HG02642 (cell line): ENCODE measurements around the gene MID1.

Experiments
- ATAC-seq: cut with Tn5 transposase; IDR thresholded peaks from one replicate; pipeline ENCODE4 v1.9.1; 2021; ENCODE audit warnings: mild to moderate bottlenecking; ENCODE audit not compliant: unreplicated experiment, poor library complexity

Gene MID1

GRCh38 chrX:10620121-10620699 is at the start of gene MID1:
TSS of gene MID1 (minus strand) at chrX:10620585. CDS start at chrX:10567547, 53,038 bp downstream.
- ATAC-seq, result no peak

- no peak for ATAC-seq
Measured at GRCh38 chrX:10667143-10667542, 46.8 kb upstream of the MID1 start.

- ATAC-seq, result no peak
Measured at GRCh38 chrX:10666102-10666501, 45.7 kb upstream of the MID1 start.

- ATAC-seq, result no peak
Measured at GRCh38 chrX:10665681-10666080, 45.3 kb upstream of the MID1 start.

- ATAC-seq, result no peak
Measured at GRCh38 chrX:10660171-10660570, 39.8 kb upstream of the MID1 start.

GRCh38 chrX:10656214-10656613 is 35.8 kb upstream of the MID1 start:
- no peak for ATAC-seq

- ATAC-seq, result no peak
Measured at GRCh38 chrX:10654960-10655359, 34.6 kb upstream of the MID1 start.

GRCh38 chrX:10653302-10653701 is 32.9 kb upstream of the MID1 start:
- ATAC-seq, result no peak

GRCh38 chrX:10649265-10649664 is 28.9 kb upstream of the MID1 start:
- no peak for ATAC-seq

GRCh38 chrX:10648614-10649013 is 28.2 kb upstream of the MID1 start:
- ATAC-seq, result no peak

GRCh38 chrX:10636851-10637250 is 16.5 kb upstream of the MID1 start:
- ATAC-seq, result no peak

GRCh38 chrX:10636337-10636736 is 16.0 kb upstream of the MID1 start:
- ATAC-seq, result no peak

GRCh38 chrX:10634392-10635161 is 14.2 kb upstream of the MID1 start:
- ATAC-seq, result no peak

GRCh38 chrX:10633722-10634121 is 13.3 kb upstream of the MID1 start:
- ATAC-seq, result no peak

GRCh38 chrX:10631416-10632145 is 11.2 kb upstream of the MID1 start:
- ATAC-seq, result no peak

GRCh38 chrX:10630320-10630719 is 9.9 kb upstream of the MID1 start:
- no peak for ATAC-seq

GRCh38 chrX:10629905-10630304 is 9.5 kb upstream of the MID1 start:
- no peak for ATAC-seq

GRCh38 chrX:10628906-10629305 is 8.5 kb upstream of the MID1 start:
- no peak for ATAC-seq

GRCh38 chrX:10622197-10622596 is 1.8 kb upstream of the MID1 start:
- ATAC-seq, result no peak

- no peak for ATAC-seq
Measured at GRCh38 chrX:10619425-10620046, 849 bp downstream of the MID1 start.

- no peak for ATAC-seq
Measured at GRCh38 chrX:10618961-10619360, 1.4 kb downstream of the MID1 start.
